Fibroblast of lung (primary cell): ENCODE measurements around the gene TEX35.

ENCODE experiments used
- EZH2 ChIP-seq: IDR thresholded peaks from 2 replicates; pipeline ENCODE4 v1.5.1; 2012; ENCODE audit warnings: low read length, control low read depth, mild to moderate bottlenecking; ENCODE audit errors: missing control alignments
- TF ChIP-seq, protein P1 (sequence below), 2 donors: IDR thresholded peaks in 1 of 2; conservative IDR thresholded peaks in 1 of 2; 1 replicate in 1 of 2; 2 replicates in 1 of 2; pipeline ENCODE4 v1.5.1; 2011 to 2012; ENCODE audit warnings: low read length in 2 of 2, control low read depth in 1 of 2, inconsistent platforms in 1 of 2, low read depth in 1 of 2, mild to moderate bottlenecking in 1 of 2

DNA sequence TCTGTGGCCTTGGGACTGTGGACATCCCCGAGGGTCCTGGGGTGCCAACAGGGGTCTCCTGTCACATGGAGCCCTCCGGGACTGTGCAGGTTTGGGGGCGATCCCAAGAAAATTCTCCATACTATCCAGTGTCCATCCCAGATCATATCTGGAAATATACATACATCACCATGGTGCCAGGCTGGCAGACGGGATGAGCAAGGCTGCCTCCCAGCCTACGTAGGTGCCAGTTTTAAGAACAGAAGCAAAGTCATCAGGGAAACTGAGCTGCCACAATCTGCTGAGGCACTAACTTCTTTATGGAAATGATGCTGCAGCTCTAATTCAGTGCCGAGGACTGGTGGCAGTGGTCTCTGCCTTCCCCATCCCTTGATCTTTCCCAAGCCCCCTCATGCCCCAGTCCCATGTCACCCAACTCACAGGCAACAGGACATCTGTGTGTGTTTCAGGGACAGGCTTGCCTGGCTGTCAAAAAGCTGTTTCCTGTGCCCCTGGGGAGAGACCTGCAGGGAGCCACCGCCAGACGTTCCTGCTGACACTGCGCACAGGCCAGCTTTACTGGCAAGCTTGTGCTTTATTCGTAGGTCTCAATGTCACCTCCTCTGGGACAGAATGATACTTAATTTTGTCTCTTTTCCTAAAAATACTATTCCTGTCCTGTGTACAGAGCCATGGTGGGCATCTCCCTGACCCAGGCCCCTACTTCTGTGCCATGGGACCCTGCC, 15.5 kb downstream of the TEX35 start:
- no peak for TF ChIP-seq EZH2
- TF ChIP-seq, protein P1, sequence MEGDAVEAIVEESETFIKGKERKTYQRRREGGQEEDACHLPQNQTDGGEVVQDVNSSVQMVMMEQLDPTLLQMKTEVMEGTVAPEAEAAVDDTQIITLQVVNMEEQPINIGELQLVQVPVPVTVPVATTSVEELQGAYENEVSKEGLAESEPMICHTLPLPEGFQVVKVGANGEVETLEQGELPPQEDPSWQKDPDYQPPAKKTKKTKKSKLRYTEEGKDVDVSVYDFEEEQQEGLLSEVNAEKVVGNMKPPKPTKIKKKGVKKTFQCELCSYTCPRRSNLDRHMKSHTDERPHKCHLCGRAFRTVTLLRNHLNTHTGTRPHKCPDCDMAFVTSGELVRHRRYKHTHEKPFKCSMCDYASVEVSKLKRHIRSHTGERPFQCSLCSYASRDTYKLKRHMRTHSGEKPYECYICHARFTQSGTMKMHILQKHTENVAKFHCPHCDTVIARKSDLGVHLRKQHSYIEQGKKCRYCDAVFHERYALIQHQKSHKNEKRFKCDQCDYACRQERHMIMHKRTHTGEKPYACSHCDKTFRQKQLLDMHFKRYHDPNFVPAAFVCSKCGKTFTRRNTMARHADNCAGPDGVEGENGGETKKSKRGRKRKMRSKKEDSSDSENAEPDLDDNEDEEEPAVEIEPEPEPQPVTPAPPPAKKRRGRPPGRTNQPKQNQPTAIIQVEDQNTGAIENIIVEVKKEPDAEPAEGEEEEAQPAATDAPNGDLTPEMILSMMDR (conservative IDR thresholded peaks at IDR 0.05 in 1 of 2, IDR thresholded peaks at IDR 0.05 in 1 of 2; ENCODE audit: low read depth in 1 of 2, low read length in 2 of 2) = no peak
